HCT116 (cell line): ENCODE results near the gene RNF145.

Experiments used
- EZH2 ChIP-seq: fragments of 200-600 bp; sonication (generic); IDR thresholded peaks from 2 replicates; pipeline ENCODE4 v1.6.1; 2017; ENCODE audit warnings: antibody characterized with exemption, mixed run types
- POLR2A ChIP-seq: IDR thresholded peaks from 2 replicates; pipeline ENCODE4 v1.7.0; 2011; ENCODE audit warnings: borderline replicate concordance; ENCODE audit not compliant: insufficient read depth, insufficient read length; ENCODE audit errors: extremely low read depth
- RAD21 ChIP-seq: IDR thresholded peaks from 2 replicates; pipeline ENCODE4 v1.6.1; 2012; ENCODE audit warnings: low read depth, mild to moderate bottlenecking
- SRF ChIP-seq: IDR thresholded peaks from 2 replicates; pipeline ENCODE4 v1.6.1; 2012; ENCODE audit warnings: low read depth
- TCF7L2 ChIP-seq: IDR thresholded peaks from 2 replicates; pipeline ENCODE4 v1.7.0; 2011; ENCODE audit warnings: borderline replicate concordance, inconsistent platforms; ENCODE audit not compliant: insufficient read depth, insufficient read length; ENCODE audit errors: extremely low read depth
- ZNF274 ChIP-seq: fragments of 200-500 bp; sonication (Bioruptor generic); IDR thresholded peaks from 2 replicates; pipeline ENCODE4 v1.6.1; 2014; ENCODE audit warnings: mild to moderate bottlenecking, low read depth, low read length, inconsistent platforms
- TF ChIP-seq, protein P1 (sequence below), 3 experiments: fragments of 200-600 bp in 1 of 3; sonication (generic) in 1 of 3; IDR thresholded peaks in 2 of 3; conservative IDR thresholded peaks in 1 of 3; 2 replicates each; pipeline ENCODE4 v1.5.1; 2012 to 2017; ENCODE audit warnings: low read depth in 2 of 3, low read length in 2 of 3, antibody characterized with exemption in 1 of 3, borderline replicate concordance in 1 of 3, control low read depth in 1 of 3, mild to moderate bottlenecking in 1 of 3, mixed read lengths in 1 of 3, mixed run types in 1 of 3, moderate library complexity in 1 of 3; ENCODE audit not compliant: insufficient read depth in 1 of 3
- TF ChIP-seq, protein P2 (sequence below): IDR thresholded peaks from 2 replicates; pipeline ENCODE4 v1.6.1; 2012; ENCODE audit warnings: low read depth

DNA sequence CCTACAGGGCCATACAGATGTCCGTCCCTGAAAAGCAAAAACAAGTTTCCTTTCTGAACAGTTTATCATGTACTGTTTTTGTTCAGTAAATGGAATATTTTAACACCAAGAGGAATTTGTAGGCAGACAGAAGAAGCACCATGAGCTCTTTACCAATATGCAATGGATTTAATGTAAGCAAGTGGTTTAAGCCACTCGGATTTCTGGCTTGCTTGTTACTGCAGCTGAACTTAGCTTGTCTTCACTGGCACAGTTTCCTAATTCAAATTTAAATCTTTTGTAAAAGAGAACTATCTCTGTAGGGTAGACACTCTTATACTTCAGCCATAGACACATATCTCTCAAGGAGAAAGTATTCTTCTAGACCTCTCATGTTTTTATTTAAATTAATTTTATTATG lies 96.9 kb downstream of the RNF145 start:
- TF ChIP-seq POLR2A, result no peak
- TF ChIP-seq, protein P1, sequence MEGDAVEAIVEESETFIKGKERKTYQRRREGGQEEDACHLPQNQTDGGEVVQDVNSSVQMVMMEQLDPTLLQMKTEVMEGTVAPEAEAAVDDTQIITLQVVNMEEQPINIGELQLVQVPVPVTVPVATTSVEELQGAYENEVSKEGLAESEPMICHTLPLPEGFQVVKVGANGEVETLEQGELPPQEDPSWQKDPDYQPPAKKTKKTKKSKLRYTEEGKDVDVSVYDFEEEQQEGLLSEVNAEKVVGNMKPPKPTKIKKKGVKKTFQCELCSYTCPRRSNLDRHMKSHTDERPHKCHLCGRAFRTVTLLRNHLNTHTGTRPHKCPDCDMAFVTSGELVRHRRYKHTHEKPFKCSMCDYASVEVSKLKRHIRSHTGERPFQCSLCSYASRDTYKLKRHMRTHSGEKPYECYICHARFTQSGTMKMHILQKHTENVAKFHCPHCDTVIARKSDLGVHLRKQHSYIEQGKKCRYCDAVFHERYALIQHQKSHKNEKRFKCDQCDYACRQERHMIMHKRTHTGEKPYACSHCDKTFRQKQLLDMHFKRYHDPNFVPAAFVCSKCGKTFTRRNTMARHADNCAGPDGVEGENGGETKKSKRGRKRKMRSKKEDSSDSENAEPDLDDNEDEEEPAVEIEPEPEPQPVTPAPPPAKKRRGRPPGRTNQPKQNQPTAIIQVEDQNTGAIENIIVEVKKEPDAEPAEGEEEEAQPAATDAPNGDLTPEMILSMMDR (IDR thresholded peaks at IDR 0.05 in 2 of 3, conservative IDR thresholded peaks at IDR 0.05 in 1 of 3; ENCODE audit: borderline replicate concordance in 1 of 3, insufficient read depth in 1 of 3, low read depth in 2 of 3, low read length in 2 of 3), result no peak
- no peak for TF ChIP-seq TCF7L2
- TF ChIP-seq RAD21, result no peak
- TF ChIP-seq EZH2, result no peak
- no peak for TF ChIP-seq ZNF274
- TF ChIP-seq SRF, result no peak
- TF ChIP-seq, protein P2, sequence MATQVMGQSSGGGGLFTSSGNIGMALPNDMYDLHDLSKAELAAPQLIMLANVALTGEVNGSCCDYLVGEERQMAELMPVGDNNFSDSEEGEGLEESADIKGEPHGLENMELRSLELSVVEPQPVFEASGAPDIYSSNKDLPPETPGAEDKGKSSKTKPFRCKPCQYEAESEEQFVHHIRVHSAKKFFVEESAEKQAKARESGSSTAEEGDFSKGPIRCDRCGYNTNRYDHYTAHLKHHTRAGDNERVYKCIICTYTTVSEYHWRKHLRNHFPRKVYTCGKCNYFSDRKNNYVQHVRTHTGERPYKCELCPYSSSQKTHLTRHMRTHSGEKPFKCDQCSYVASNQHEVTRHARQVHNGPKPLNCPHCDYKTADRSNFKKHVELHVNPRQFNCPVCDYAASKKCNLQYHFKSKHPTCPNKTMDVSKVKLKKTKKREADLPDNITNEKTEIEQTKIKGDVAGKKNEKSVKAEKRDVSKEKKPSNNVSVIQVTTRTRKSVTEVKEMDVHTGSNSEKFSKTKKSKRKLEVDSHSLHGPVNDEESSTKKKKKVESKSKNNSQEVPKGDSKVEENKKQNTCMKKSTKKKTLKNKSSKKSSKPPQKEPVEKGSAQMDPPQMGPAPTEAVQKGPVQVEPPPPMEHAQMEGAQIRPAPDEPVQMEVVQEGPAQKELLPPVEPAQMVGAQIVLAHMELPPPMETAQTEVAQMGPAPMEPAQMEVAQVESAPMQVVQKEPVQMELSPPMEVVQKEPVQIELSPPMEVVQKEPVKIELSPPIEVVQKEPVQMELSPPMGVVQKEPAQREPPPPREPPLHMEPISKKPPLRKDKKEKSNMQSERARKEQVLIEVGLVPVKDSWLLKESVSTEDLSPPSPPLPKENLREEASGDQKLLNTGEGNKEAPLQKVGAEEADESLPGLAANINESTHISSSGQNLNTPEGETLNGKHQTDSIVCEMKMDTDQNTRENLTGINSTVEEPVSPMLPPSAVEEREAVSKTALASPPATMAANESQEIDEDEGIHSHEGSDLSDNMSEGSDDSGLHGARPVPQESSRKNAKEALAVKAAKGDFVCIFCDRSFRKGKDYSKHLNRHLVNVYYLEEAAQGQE, result no peak
